K562 (cell line): ENCODE results near the gene TTC32. TPM values are rescaled to one million over a fixed set of nuclear protein-coding genes. Genes with fewer than 3 reads are reported as not detected.

ENCODE experiments used
- ARID1B ChIP-seq: fragments of 450-650 bp; IDR thresholded peaks from 2 replicates; pipeline ENCODE4 v1.6.1; 2016; ENCODE audit warnings: antibody characterized with exemption, mild to moderate bottlenecking, inconsistent platforms
- CBX2 ChIP-seq: fragments of 200-600 bp; sonication (generic); IDR thresholded peaks from one replicate; pipeline ENCODE4 v1.6.1; 2012; ENCODE audit warnings: mild to moderate bottlenecking, low read length, inconsistent platforms; ENCODE audit not compliant: insufficient read depth, poor library complexity, severe bottlenecking
- CHD4 ChIP-seq: fragments of 200-600 bp; sonication (generic); IDR thresholded peaks from 3 replicates; pipeline ENCODE4 v1.6.1; 2012; ENCODE audit warnings: low read depth, mild to moderate bottlenecking, mixed read lengths, low read length, inconsistent platforms; ENCODE audit not compliant: insufficient read depth, insufficient replicate concordance, poor library complexity, severe bottlenecking
- FIP1L1 ChIP-seq: fragments of 200-400 bp; formaldehyde crosslinking; IDR thresholded peaks from 2 replicates; pipeline ENCODE4 v1.6.1; 2018; ENCODE audit warnings: mild to moderate bottlenecking, low read depth, low read length; ENCODE audit not compliant: poor library complexity, severe bottlenecking
- FOXJ3 ChIP-seq: sonication (generic); formaldehyde crosslinking; IDR thresholded peaks from 2 replicates; pipeline ENCODE4 v1.4.0; 2020; ENCODE audit warnings: mild to moderate bottlenecking, missing genetic modification reagents
- IRF2 ChIP-seq: sonication (generic); formaldehyde crosslinking; IDR thresholded peaks from 2 replicates; pipeline ENCODE4 v1.8.1; 2022; ENCODE audit warnings: mild to moderate bottlenecking, missing genetic modification reagents
- PML ChIP-seq: IDR thresholded peaks from 2 replicates; pipeline ENCODE4 v1.6.1; 2012; ENCODE audit warnings: low read length, inconsistent platforms
- PTBP1 ChIP-seq: fragments of 200-400 bp; formaldehyde crosslinking; IDR thresholded peaks from 2 replicates; pipeline ENCODE4 v1.6.1; 2017; ENCODE audit warnings: low read depth, low read length
- RBM17 ChIP-seq: fragments of 200-400 bp; formaldehyde crosslinking; IDR thresholded peaks from 2 replicates; pipeline ENCODE4 v1.6.1; 2017; ENCODE audit warnings: low read depth, mild to moderate bottlenecking, low read length, borderline replicate concordance
- SAFB ChIP-seq: fragments of 200-400 bp; formaldehyde crosslinking; IDR thresholded peaks from 2 replicates; pipeline ENCODE4 v1.6.1; 2017; ENCODE audit warnings: low read depth, low read length, borderline replicate concordance
- TBP ChIP-seq: optimal IDR thresholded peaks from 2 replicates; pipeline ENCODE3; 2011; ENCODE audit warnings: low read depth, low read length, improper control_type of control experiment
- ZBTB1 ChIP-seq: sonication (generic); formaldehyde crosslinking; IDR thresholded peaks from 2 replicates; pipeline ENCODE4 v1.8.1; 2023; ENCODE audit warnings: missing genetic modification reagents, low read depth, mild to moderate bottlenecking, borderline replicate concordance
- ZFX ChIP-seq: sonication (generic); formaldehyde crosslinking; IDR thresholded peaks from 2 replicates; pipeline ENCODE4 v1.8.0; 2022; ENCODE audit warnings: mild to moderate bottlenecking, missing genetic modification reagents, moderate library complexity
- polyA plus RNA-seq, 8 experiments: library from polyadenylated mRNA; depleted of rRNA in 4 of 8; stranded (reverse) in 5 of 8; unstranded in 3 of 8; fragments of >200 nt; fragmentation: Nextera tagmentation in 2 of 8; fragmentation: Illumina TruSeq in 1 of 8; extraction: Ambion mirVana in 2 of 8; extraction: Trizol in 1 of 8; gene quantifications; 2 replicates each; pipeline versions ENCODE4 v1.2.1 to v1.2.3, GENCODE V29; 2011 to 2014; ENCODE audit warnings: inconsistent platforms in 1 of 8, missing spikeins in 1 of 8
- total RNA-seq, 7 experiments: library from RNA; depleted of rRNA in 6 of 7; stranded (reverse); fragments of >200 nt in 6 of 7; fragmentation: Illumina TruSeq in 2 of 7; extraction: Trizol in 2 of 7; gene quantifications; 2 replicates each; pipeline versions ENCODE4 v1.2.1 to v1.2.3, GENCODE V29; 2011 to 2021; ENCODE audit warnings: low replicate concordance in 1 of 7
- TF ChIP-seq, protein P1 (sequence below): fragments of 250-450 bp; sonication (Bioruptor Pico); IDR thresholded peaks from 2 replicates; pipeline ENCODE4 v1.9.0; 2021; ENCODE audit warnings: mild to moderate bottlenecking
- TF ChIP-seq, protein P2 (sequence below): fragments of 250-450 bp; sonication (Bioruptor Pico); IDR thresholded peaks from 2 replicates; pipeline ENCODE4 v1.8.0; 2022; ENCODE audit warnings: moderate library complexity, mild to moderate bottlenecking, inconsistent platforms
- TF ChIP-seq, protein P3 (sequence below): fragments of 250-450 bp; sonication (Bioruptor Pico); IDR thresholded peaks from 2 replicates; pipeline ENCODE4 v1.5.0; 2021; ENCODE audit warnings: mild to moderate bottlenecking, borderline replicate concordance
- TF ChIP-seq, protein P4 (sequence below): IDR thresholded peaks from 2 replicates; pipeline ENCODE4 v1.6.1; 2016; ENCODE audit warnings: missing genetic modification characterization, missing compliant biosample characterization
- TF ChIP-seq, protein P5 (sequence below), 2 experiments: fragments of 450-650 bp; IDR thresholded peaks; 2 replicates each; pipeline ENCODE4 v1.6.1; 2018; ENCODE audit warnings: mild to moderate bottlenecking in 2 of 2, low read depth in 1 of 2; ENCODE audit not compliant: partially characterized antibody in 2 of 2

TTC32 gene
- total and polyA plus RNA-seq, 9 of the 15 experiments (the other 6 are each of a cell fraction or from before 2014, with no cell fraction given), result 27.6 to 71.4 (median 52.6) TPM

DNA sequence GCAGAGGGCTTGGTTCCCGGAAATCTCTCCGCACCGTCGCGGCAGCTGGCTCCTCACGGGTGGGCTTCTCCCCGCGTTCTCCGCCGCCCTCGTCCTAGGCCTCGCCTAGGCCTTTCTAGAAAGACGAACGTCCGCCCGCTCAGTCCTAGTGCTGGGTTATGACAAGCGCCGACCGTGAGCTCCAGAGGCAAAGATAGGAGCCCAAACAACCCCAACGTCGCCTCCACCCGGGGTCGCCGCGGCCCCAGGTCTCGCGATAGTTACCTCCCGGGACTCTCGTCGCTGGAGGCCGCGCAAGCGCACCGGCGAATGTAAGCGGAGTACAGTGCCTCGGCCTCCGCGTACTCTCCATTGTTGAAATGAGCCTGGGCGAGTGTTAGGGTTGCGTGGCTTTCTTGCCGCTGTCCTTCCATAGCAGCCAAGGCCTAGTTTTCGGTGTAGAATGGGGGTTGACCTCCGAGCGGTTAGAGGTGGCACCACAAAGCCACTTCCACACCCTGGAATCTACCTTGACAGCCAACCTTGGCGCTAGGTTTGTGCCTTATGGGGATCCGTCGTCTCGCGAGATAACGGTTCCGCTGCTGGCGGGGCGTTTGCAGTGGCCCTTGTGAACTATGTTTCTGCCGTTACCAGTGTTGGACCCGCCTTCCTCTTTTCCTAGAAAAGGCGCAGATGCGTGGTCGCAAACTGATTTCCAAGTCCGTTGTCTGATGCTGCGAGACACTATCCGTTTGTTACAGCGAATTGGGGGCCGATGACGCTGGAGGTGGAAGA, at the start of gene TTC32 (continued):
- no peak for TF ChIP-seq FOXJ3 (CRISPR knock-in tag)
- TF ChIP-seq, protein P1, sequence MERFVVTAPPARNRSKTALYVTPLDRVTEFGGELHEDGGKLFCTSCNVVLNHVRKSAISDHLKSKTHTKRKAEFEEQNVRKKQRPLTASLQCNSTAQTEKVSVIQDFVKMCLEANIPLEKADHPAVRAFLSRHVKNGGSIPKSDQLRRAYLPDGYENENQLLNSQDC, result peak; percentile 4; the same call in 1 of the 2 replicates
- no peak for TF ChIP-seq PTBP1
- TF ChIP-seq SAFB, result no peak
- no peak for TF ChIP-seq CBX2
- TF ChIP-seq ZFX (CRISPR knock-in tag), result peak; percentile 95
- TF ChIP-seq, protein P2, sequence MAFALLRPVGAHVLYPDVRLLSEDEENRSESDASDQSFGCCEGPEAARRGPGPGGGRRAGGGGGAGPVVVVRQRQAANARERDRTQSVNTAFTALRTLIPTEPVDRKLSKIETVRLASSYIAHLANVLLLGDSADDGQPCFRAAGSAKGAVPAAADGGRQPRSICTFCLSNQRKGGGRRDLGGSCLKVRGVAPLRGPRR (CRISPR knock-in tag), result no peak
- TF ChIP-seq, protein P3, sequence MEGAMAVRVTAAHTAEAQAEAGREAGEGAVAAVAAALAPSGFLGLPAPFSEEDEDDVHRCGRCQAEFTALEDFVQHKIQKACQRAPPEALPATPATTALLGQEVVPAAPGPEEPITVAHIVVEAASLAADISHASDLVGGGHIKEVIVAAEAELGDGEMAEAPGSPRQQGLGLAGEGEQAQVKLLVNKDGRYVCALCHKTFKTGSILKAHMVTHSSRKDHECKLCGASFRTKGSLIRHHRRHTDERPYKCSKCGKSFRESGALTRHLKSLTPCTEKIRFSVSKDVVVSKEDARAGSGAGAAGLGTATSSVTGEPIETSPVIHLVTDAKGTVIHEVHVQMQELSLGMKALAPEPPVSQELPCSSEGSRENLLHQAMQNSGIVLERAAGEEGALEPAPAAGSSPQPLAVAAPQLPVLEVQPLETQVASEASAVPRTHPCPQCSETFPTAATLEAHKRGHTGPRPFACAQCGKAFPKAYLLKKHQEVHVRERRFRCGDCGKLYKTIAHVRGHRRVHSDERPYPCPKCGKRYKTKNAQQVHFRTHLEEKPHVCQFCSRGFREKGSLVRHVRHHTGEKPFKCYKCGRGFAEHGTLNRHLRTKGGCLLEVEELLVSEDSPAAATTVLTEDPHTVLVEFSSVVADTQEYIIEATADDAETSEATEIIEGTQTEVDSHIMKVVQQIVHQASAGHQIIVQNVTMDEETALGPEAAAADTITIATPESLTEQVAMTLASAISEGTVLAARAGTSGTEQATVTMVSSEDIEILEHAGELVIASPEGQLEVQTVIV, result no peak
- TF ChIP-seq IRF2 (CRISPR knock-in tag), result no peak
- TF ChIP-seq ARID1B, result peak; percentile 77
- TF ChIP-seq CHD4, result no peak
- TF ChIP-seq, protein P4, sequence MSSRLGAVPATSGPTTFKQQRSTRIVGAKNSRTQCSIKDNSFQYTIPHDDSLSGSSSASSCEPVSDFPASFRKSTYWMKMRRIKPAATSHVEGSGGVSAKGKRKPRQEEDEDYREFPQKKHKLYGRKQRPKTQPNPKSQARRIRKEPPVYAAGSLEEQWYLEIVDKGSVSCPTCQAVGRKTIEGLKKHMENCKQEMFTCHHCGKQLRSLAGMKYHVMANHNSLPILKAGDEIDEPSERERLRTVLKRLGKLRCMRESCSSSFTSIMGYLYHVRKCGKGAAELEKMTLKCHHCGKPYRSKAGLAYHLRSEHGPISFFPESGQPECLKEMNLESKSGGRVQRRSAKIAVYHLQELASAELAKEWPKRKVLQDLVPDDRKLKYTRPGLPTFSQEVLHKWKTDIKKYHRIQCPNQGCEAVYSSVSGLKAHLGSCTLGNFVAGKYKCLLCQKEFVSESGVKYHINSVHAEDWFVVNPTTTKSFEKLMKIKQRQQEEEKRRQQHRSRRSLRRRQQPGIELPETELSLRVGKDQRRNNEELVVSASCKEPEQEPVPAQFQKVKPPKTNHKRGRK (tag), result no peak
- no peak for TF ChIP-seq RBM17
- TF ChIP-seq TBP, result peak; percentile 93
- TF ChIP-seq ZBTB1 (CRISPR knock-in tag), result peak; percentile 38; the same call in 1 of the 2 replicates
- TF ChIP-seq, protein P5, sequence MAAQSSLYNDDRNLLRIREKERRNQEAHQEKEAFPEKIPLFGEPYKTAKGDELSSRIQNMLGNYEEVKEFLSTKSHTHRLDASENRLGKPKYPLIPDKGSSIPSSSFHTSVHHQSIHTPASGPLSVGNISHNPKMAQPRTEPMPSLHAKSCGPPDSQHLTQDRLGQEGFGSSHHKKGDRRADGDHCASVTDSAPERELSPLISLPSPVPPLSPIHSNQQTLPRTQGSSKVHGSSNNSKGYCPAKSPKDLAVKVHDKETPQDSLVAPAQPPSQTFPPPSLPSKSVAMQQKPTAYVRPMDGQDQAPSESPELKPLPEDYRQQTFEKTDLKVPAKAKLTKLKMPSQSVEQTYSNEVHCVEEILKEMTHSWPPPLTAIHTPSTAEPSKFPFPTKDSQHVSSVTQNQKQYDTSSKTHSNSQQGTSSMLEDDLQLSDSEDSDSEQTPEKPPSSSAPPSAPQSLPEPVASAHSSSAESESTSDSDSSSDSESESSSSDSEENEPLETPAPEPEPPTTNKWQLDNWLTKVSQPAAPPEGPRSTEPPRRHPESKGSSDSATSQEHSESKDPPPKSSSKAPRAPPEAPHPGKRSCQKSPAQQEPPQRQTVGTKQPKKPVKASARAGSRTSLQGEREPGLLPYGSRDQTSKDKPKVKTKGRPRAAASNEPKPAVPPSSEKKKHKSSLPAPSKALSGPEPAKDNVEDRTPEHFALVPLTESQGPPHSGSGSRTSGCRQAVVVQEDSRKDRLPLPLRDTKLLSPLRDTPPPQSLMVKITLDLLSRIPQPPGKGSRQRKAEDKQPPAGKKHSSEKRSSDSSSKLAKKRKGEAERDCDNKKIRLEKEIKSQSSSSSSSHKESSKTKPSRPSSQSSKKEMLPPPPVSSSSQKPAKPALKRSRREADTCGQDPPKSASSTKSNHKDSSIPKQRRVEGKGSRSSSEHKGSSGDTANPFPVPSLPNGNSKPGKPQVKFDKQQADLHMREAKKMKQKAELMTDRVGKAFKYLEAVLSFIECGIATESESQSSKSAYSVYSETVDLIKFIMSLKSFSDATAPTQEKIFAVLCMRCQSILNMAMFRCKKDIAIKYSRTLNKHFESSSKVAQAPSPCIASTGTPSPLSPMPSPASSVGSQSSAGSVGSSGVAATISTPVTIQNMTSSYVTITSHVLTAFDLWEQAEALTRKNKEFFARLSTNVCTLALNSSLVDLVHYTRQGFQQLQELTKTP (IDR thresholded peaks at IDR 0.05; ENCODE audit: low read depth in 1 of 2, partially characterized antibody in 2 of 2), result peak in 1 of 2 experiments; percentile 5
- TF ChIP-seq FIP1L1, result peak; percentile 6
- TF ChIP-seq PML, result peak; percentile 90
